HK-2 (cell line): ENCODE results near the gene TAF1.
"Not testable (repeated sequence)": the region's sequence is repeated elsewhere in the genome, so short reads cannot be mapped to it uniquely, and the experiment has no call there.

Experiments
- DNase-seq: peaks from one replicate; pipeline ENCODE4 v3.0.0-alpha.2; 2018; ENCODE audit not compliant: unreplicated experiment

TAF1 gene

GRCh38 chrX:71365875-71366673 lies at the start of gene TAF1:
Gene TAF1 (plus strand): TSS chrX:71366357. CDS start chrX:71366375, 18 bp downstream.
- peak; percentile 93 for DNase-seq

- not testable (repeated sequence) for DNase-seq
Observed at GRCh38 chrX:71316959-71317358, 49.2 kb upstream of the TAF1 start.

GRCh38 chrX:71320126-71320525 lies 46.0 kb upstream of the TAF1 start:
- DNase-seq, result no peak

- no peak for DNase-seq
Observed at GRCh38 chrX:71321731-71322130, 44.4 kb upstream of the TAF1 start.

- DNase-seq, result not testable (repeated sequence)
Observed at GRCh38 chrX:71324452-71324851, 41.7 kb upstream of the TAF1 start.

GRCh38 chrX:71326394-71326793 lies 39.8 kb upstream of the TAF1 start:
- no peak for DNase-seq

GRCh38 chrX:71349151-71349665 lies 16.9 kb upstream of the TAF1 start:
- DNase-seq, result not testable (repeated sequence)

GRCh38 chrX:71349867-71350266 lies 16.3 kb upstream of the TAF1 start:
- DNase-seq, result not testable (repeated sequence)

- DNase-seq, result not testable (repeated sequence)
Observed at GRCh38 chrX:71352439-71352838, 13.7 kb upstream of the TAF1 start.

GRCh38 chrX:71364221-71364620 lies 1.9 kb upstream of the TAF1 start:
- no peak for DNase-seq

- DNase-seq, result no peak
Observed at GRCh38 chrX:71365356-71365874, 742 bp upstream of the TAF1 start.

- DNase-seq, result peak; percentile 35
Observed at GRCh38 chrX:71366674-71367256, 608 bp downstream of the TAF1 start.

GRCh38 chrX:71367396-71367795 lies 1.2 kb downstream of the TAF1 start:
- no peak for DNase-seq

- DNase-seq, result no peak
Observed at GRCh38 chrX:71372388-71372787, 6.2 kb downstream of the TAF1 start.

- DNase-seq, result no peak
Observed at GRCh38 chrX:71378732-71379131, 12.6 kb downstream of the TAF1 start.

GRCh38 chrX:71391725-71392124 lies 25.6 kb downstream of the TAF1 start:
- not testable (repeated sequence) for DNase-seq

GRCh38 chrX:71393919-71394318 lies 27.8 kb downstream of the TAF1 start:
- no peak for DNase-seq

GRCh38 chrX:71396576-71396975 lies 30.4 kb downstream of the TAF1 start:
- no peak for DNase-seq

- no peak for DNase-seq
Observed at GRCh38 chrX:71400710-71401109, 34.6 kb downstream of the TAF1 start.

GRCh38 chrX:71416260-71416659 lies 50.1 kb downstream of the TAF1 start:
- not testable (repeated sequence) for DNase-seq

- no peak for DNase-seq
Observed at GRCh38 chrX:71420686-71421085, 54.5 kb downstream of the TAF1 start.

- DNase-seq, result no peak
Observed at GRCh38 chrX:71432733-71433132, 66.6 kb downstream of the TAF1 start.

- DNase-seq, result no peak
Observed at GRCh38 chrX:71438750-71439149, 72.6 kb downstream of the TAF1 start.
